ENCODE data around the gene ACP2. TPM values are rescaled to one million over a fixed set of nuclear protein-coding genes. Genes with fewer than 3 reads are reported as not detected.

ACP2 gene
- total and polyA plus RNA-seq, 9 donors = 14.7 to 25.5 (median 18.7) TPM

DNA sequence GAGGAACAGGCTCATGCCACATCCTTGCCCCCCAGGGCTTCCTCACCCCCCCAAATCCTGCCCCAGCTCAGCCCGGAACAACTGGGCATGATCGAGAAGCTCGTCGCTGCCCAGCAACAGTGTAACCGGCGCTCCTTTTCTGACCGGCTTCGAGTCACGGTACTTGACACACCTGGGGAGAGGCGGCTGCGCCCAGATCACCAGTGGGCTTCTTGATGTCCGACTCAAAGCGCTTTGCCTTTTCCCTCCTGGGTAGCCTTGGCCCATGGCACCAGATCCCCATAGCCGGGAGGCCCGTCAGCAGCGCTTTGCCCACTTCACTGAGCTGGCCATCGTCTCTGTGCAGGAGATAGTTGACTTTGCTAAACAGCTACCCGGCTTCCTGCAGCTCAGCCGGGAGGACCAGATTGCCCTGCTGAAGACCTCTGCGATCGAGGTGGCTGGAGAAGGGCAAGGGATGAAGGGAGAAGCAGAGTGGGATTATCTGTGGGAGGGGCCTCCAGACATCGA is 12.7 kb upstream of the ACP2 start:
- WGBS, 3 donors = 85 to 91% (median 88%) methylated on average over 18 to 22 of the region's 22 CpGs
- Histone ChIP-seq H3K27me3 (no peaks in the 10 kb centered on the region), H3K4me1 (ENCODE audit: insufficient read depth) (peaks cover 5% of the 10 kb centered on the region), H3K36me3 (no peaks in the 10 kb centered on the region), H3K9me3 (no peaks in the 10 kb centered on the region), H3K27ac (no peak overlapping the region), H3K4me3 (no peak overlapping the region)
- no peak for DNase-seq
- intact Hi-C loops (cut with DNase I) = loop anchor here in 1 of 4 donors (5.0 to 10.0 kb wide), 2 partner anchors 44 to 93 kb away; partner anchors contain the start of gene MYBPC3
- TF ChIP-seq EP300 (IDR thresholded peaks at IDR 0.05) = no peak
- TF ChIP-seq, protein P1, sequence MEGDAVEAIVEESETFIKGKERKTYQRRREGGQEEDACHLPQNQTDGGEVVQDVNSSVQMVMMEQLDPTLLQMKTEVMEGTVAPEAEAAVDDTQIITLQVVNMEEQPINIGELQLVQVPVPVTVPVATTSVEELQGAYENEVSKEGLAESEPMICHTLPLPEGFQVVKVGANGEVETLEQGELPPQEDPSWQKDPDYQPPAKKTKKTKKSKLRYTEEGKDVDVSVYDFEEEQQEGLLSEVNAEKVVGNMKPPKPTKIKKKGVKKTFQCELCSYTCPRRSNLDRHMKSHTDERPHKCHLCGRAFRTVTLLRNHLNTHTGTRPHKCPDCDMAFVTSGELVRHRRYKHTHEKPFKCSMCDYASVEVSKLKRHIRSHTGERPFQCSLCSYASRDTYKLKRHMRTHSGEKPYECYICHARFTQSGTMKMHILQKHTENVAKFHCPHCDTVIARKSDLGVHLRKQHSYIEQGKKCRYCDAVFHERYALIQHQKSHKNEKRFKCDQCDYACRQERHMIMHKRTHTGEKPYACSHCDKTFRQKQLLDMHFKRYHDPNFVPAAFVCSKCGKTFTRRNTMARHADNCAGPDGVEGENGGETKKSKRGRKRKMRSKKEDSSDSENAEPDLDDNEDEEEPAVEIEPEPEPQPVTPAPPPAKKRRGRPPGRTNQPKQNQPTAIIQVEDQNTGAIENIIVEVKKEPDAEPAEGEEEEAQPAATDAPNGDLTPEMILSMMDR (IDR thresholded peaks at IDR 0.05) = no peak

DNA sequence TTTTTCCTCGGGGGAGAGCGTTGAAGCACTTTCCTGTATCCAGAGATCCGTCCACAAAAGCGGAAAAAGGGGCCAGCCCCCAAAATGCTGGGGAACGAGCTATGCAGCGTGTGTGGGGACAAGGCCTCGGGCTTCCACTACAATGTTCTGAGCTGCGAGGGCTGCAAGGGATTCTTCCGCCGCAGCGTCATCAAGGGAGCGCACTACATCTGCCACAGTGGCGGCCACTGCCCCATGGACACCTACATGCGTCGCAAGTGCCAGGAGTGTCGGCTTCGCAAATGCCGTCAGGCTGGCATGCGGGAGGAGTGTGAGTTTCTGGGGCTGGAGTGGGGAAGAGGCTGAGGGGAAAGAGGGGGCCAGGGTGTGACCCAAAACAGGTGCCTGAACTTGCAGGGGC is 11.8 kb upstream of the ACP2 start:
- Histone ChIP-seq H3K36me3 (no peaks in the 10 kb centered on the region), H3K9me3 (no peaks in the 10 kb centered on the region), H3K4me3 (no peak overlapping the region), H3K4me1 (ENCODE audit: insufficient read depth) (peaks cover 5% of the 10 kb centered on the region), H3K27me3 (no peaks in the 10 kb centered on the region), H3K27ac (no peak overlapping the region)
- DNase-seq = no peak
- 90 to 93% (median 91%) methylated on average over 19 of the region's 19 CpGs for WGBS, 3 donors
- intact Hi-C loops (cut with DNase I) = loop anchor here in 1 of 4 donors (5.0 to 10.0 kb wide), 2 partner anchors 43 to 94 kb away; partner anchors contain the start of gene MYBPC3
- TF ChIP-seq EP300 (IDR thresholded peaks at IDR 0.05) (no peak), POLR2A (IDR thresholded peaks at IDR 0.05) (no peak)
- TF ChIP-seq, protein P1 (IDR thresholded peaks at IDR 0.05) = no peak

DNA sequence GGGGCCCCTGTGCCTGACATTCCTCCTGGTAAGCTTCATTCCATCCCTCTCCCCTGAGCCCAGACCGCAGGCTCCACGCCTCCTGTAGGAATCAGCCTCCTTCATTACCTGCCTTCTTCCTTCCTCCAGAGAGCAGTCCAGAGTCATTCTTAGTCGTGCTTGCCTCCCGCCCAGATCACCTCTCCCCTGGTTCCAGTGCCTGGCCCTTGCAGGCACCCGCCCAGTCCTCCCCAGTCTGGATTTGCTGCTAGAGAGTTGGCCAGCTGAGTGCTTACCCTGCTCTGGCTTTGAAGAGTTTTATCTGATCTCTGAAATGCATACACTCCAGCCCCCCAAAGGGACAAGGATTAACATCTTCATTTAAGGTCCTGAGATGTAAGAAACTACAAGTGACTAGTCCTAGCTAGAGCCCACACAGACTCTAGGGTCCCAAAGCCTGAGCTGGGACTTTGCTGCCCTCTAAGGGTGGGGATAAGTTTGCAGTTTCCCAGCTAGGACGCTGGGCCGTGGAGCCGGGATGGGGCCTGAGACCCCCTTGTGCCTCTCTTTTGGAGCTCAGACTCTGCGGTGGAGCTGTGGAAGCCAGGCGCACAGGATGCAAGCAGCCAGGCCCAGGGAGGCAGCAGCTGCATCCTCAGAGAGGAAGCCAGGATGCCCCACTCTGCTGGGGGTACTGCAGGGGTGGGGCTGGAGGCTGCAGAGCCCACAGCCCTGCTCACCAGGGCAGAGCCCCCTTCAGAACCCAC is 10.8 kb upstream of the ACP2 start:
- no peaks in the 10 kb centered on the region for H3K36me3 ChIP-seq
- DNase-seq = no peak
- H3K4me3 ChIP-seq = no peak overlapping the region
- no peak overlapping the region for H3K27ac ChIP-seq
- TF ChIP-seq POLR2A (IDR thresholded peaks at IDR 0.05) (no peak), EP300 (IDR thresholded peaks at IDR 0.05) (no peak)
- TF ChIP-seq, protein P1 (IDR thresholded peaks at IDR 0.05) = no peak
- WGBS, 3 donors = 52 to 60% (median 55%) methylated on average over 10 of the region's 10 CpGs
- peaks cover 10% of the 10 kb centered on the region for H3K4me1 ChIP-seq (ENCODE audit: insufficient read depth)
- intact Hi-C loops (cut with DNase I) = loop anchor here in 2 of 4 donors (5.0 to 10.0 kb wide), 2 partner anchors 77 to 95 kb away; partner anchors contain the start of gene MYBPC3 (in 1 of the 2)
- no peaks in the 10 kb centered on the region for H3K27me3 ChIP-seq
- H3K9me3 ChIP-seq = no peaks in the 10 kb centered on the region

DNA sequence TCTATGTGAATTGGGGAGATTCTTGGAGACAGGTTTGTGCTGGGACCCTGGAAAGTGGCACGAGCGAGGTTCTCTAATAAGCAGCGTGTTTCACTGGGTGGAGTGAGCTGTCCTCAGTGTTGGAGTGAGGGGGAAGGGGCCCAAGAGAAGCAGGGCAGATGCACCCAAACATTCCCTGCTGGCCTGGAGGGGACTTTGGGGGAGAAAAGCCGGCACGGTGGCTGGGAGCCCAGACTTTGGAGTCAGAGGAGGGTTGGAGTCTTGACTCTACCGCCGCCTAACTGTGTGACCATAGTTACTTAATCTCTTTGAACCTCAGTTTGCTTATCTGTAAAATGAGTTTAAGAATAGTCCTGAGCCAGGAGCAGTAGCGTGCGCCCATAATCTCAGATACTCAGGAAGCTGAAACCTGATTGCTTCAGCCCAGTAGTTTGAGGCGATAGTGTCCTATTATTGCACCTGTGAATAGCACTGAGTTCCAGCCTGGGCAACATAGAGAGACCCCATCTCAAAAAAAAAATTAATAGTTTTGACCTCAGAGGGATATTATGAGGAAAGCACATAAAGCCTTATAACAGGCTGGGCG is 9.8 kb upstream of the ACP2 start:
- peak in 1 of 5 donors; percentile 28 for DNase-seq
- 26 to 34% (median 29%) methylated on average over 11 of the region's 11 CpGs for WGBS, 3 donors
- peaks cover 10% of the 10 kb centered on the region for H3K4me1 ChIP-seq (ENCODE audit: insufficient read depth)
- TF ChIP-seq, protein P1 (IDR thresholded peaks at IDR 0.05) = no peak
- TF ChIP-seq POLR2A (IDR thresholded peaks at IDR 0.05) (no peak), EP300 (IDR thresholded peaks at IDR 0.05) (no peak)
- H3K9me3 ChIP-seq = no peaks in the 10 kb centered on the region
- intact Hi-C loops (cut with DNase I) = loop anchor here in 2 of 4 donors (5.0 to 10.0 kb wide), 2 partner anchors 76 to 96 kb away; partner anchors contain the start of gene MYBPC3 (in 1 of the 2)
- H3K36me3 ChIP-seq = no peaks in the 10 kb centered on the region
- peak overlapping the region; percentile 38 for H3K4me3 ChIP-seq
- no peaks in the 10 kb centered on the region for H3K27me3 ChIP-seq
- H3K27ac ChIP-seq = peak overlapping the region; percentile 68 to 75
